ENCODE data around the gene SRPX2.

Gene SRPX2

GRCh38 chrX:100696699-100697351, 52.8 kb downstream of the SRPX2 start:
- TF ChIP-seq CTCF (conservative IDR thresholded peaks at IDR 0.05; ENCODE audit: low read depth) = no peak
- ChIA-PET CTCF (interaction anchor here (0.6 to 1.6 kb wide), 2 partner anchors 25 to 72 kb away, joined by 3 read pairs; no protein-coding TSS in a partner anchor), POLR2A (ENCODE audit: low non-redundant PET) (no interaction called here)
- DNase-seq (ENCODE audit: low spot score) = no peak
- H3K27ac ChIP-seq = no peak overlapping the region

GRCh38 chrX:100698551-100698950, 54.6 kb downstream of the SRPX2 start:
- no peak overlapping the region for H3K27ac ChIP-seq
- DNase-seq (ENCODE audit: low spot score) = no peak
- ChIA-PET CTCF (interaction anchor here (0.7 kb wide), 1 partner anchor 11 kb away, joined by 3 read pairs; no protein-coding TSS in a partner anchor), POLR2A (ENCODE audit: low non-redundant PET) (no interaction called here)
- no peak for TF ChIP-seq CTCF (conservative IDR thresholded peaks at IDR 0.05; ENCODE audit: low read depth)

- no peak for DNase-seq (ENCODE audit: low spot score)
- H3K27ac ChIP-seq = no peak overlapping the region
- ChIA-PET CTCF (interaction anchor here (0.6 kb wide), 1 partner anchor 229 kb away, joined by 3 read pairs; no protein-coding TSS in a partner anchor), POLR2A (ENCODE audit: low non-redundant PET) (no interaction called here)
- no peak for TF ChIP-seq CTCF (conservative IDR thresholded peaks at IDR 0.05; ENCODE audit: low read depth)
Measured at GRCh38 chrX:100700809-100701208, 56.8 kb downstream of the SRPX2 start.

GRCh38 chrX:100704581-100705203, 60.7 kb downstream of the SRPX2 start:
- POLR2A ChIA-PET (ENCODE audit: low non-redundant PET) = no interaction called here
- CTCF ChIA-PET = interaction anchor here (0.6 kb wide), 1 partner anchor 19 kb away, joined by 3 read pairs; no protein-coding TSS in a partner anchor
- TF ChIP-seq CTCF (conservative IDR thresholded peaks at IDR 0.05; ENCODE audit: low read depth) = no peak
- no peak overlapping the region for H3K27ac ChIP-seq
- DNase-seq (ENCODE audit: low spot score) = no peak

- TF ChIP-seq CTCF (conservative IDR thresholded peaks at IDR 0.05; ENCODE audit: low read depth) = no peak
- DNase-seq (ENCODE audit: low spot score) = no peak
- CTCF ChIA-PET = no interaction called here
Measured at GRCh38 chrX:100710816-100711215, 66.8 kb downstream of the SRPX2 start.

GRCh38 chrX:100717363-100717762, 73.4 kb downstream of the SRPX2 start:
- H3K27ac ChIP-seq = no peak overlapping the region
- no peak for DNase-seq (ENCODE audit: low spot score)
- POLR2A ChIA-PET (ENCODE audit: low non-redundant PET) = no interaction called here
- TF ChIP-seq CTCF (conservative IDR thresholded peaks at IDR 0.05; ENCODE audit: low read depth) = no peak
- CTCF ChIA-PET = interaction anchor here (0.7 kb wide), 1 partner anchor 88 kb away, joined by 6 read pairs; no protein-coding TSS in a partner anchor

More at GRCh38 chrX:100710816-100711215, 66.8 kb downstream of the SRPX2 start:
- POLR2A ChIA-PET (ENCODE audit: low non-redundant PET) = no interaction called here
- H3K27ac ChIP-seq = no peak overlapping the region
